Panc1 (cell line): ENCODE data around the gene SRSF2. TPM values are rescaled to one million over a fixed set of nuclear protein-coding genes. Genes with fewer than 3 reads are reported as not detected.
"Not testable (repeated sequence)": the region's sequence is repeated elsewhere in the genome, so short reads cannot be mapped to it uniquely, and the experiment has no call there.

ENCODE experiments used
- ATAC-seq: fragments of 200-7000 bp; cut with Tn5 transposase; 2 replicates; pipeline ENCODE4 v1.9.1; 2020; ENCODE audit warnings: mild to moderate bottlenecking, moderate library complexity
- BruUV-seq: library from RNA; stranded (reverse); fragments of 400-500 nt; replicated peaks from 2 replicates; lab custom pipeline; 2021; lab: Mats Ljungman, UMichigan
- CTCF ChIA-PET: fragments of 300-600 bp; sonication (Branson Sonifier 250); formaldehyde crosslinking; loops from one replicate; lab custom pipeline; 2022; ENCODE audit warnings: antibody characterized with exemption; lab: Charles Lee
- POLR2A ChIA-PET: fragments of 300-600 bp; sonication (Branson Sonifier 250); formaldehyde crosslinking; loops from one replicate; lab custom pipeline; 2022; ENCODE audit warnings: antibody characterized with exemption; lab: Charles Lee
- DNase-seq: peaks from one replicate; pipeline ENCODE4 v3.0.0-alpha.2; 2010; ENCODE audit warnings: low read depth, low spot score
- H3K27ac ChIP-seq: 2 replicates; pipeline ENCODE4 v1.5.1; 2011; ENCODE audit warnings: mild to moderate bottlenecking, low read length, inconsistent platforms
- H3K27me3 ChIP-seq: fragments of 200-500 bp; sonication (Bioruptor generic); 2 replicates; pipeline ENCODE4 v1.6.0; 2014; ENCODE audit warnings: low read length, inconsistent platforms; ENCODE audit not compliant: control insufficient read depth, insufficient read depth
- H3K36me3 ChIP-seq: fragments of 200-500 bp; sonication (Bioruptor generic); 2 replicates; pipeline ENCODE4 v1.5.1; 2014; ENCODE audit warnings: inconsistent platforms, mild to moderate bottlenecking, low read length, moderate library complexity; ENCODE audit not compliant: control insufficient read depth, insufficient read depth
- H3K4me1 ChIP-seq: 2 replicates; pipeline ENCODE4 v1.5.1; 2011; ENCODE audit warnings: inconsistent platforms, mild to moderate bottlenecking, low read length, moderate library complexity; ENCODE audit not compliant: control insufficient read depth, insufficient read depth
- H3K4me3 ChIP-seq, 2 experiments: 2 replicates each; pipeline ENCODE4 v1.5.1; 2011 to 2012; ENCODE audit warnings: low read depth in 2 of 2, low read length in 2 of 2, mild to moderate bottlenecking in 2 of 2, inconsistent platforms in 1 of 2, moderate library complexity in 1 of 2
- H3K9me3 ChIP-seq: fragments of 200-500 bp; sonication (Bioruptor generic); 2 replicates; pipeline ENCODE4 v1.5.1; 2014; ENCODE audit warnings: low read depth, mild to moderate bottlenecking, inconsistent platforms, low read length, moderate library complexity; ENCODE audit not compliant: control insufficient read depth, insufficient read depth
- POLR2AphosphoS5 ChIP-seq: IDR thresholded peaks from 2 replicates; pipeline ENCODE4 v1.6.1; 2012; ENCODE audit warnings: mild to moderate bottlenecking, low read depth, low read length, moderate library complexity
- SIN3A ChIP-seq: IDR thresholded peaks from 2 replicates; pipeline ENCODE4 v1.6.1; 2012; ENCODE audit warnings: low read depth, mild to moderate bottlenecking, low read length, moderate library complexity, borderline replicate concordance; ENCODE audit not compliant: insufficient read depth
- TCF7L2 ChIP-seq: IDR thresholded peaks from 2 replicates; pipeline ENCODE4 v1.6.1; 2011; ENCODE audit warnings: mild to moderate bottlenecking, low read depth, low read length, inconsistent platforms
- in situ Hi-C: cut with HindIII; loops from 2 replicates; pipeline ENCODE4 v1.10.0; 2016; ENCODE audit warnings: low sequenced_read_pairs, low pct_unique_long_range_greater_than_20kb
- intact Hi-C: fragments of 100-400 bp; cut with micrococcal nuclease; formaldehyde crosslinking; loops from one replicate; pipeline ENCODE4 v1.10.0; 2022; ENCODE audit not compliant: unreplicated experiment
- total RNA-seq: library from RNA; stranded (reverse); gene quantifications from one replicate; pipeline ENCODE4 v1.2.1, GENCODE V29; 2021; ENCODE audit not compliant: unreplicated experiment
- TF ChIP-seq, protein P1 (sequence below): fragments of 450-650 bp; IDR thresholded peaks from 2 replicates; pipeline ENCODE4 v1.5.1; 2017; ENCODE audit warnings: mild to moderate bottlenecking
- TF ChIP-seq, protein P2 (sequence below), 2 experiments: IDR thresholded peaks; 2 replicates each; pipeline ENCODE4 v1.6.1; 2011 to 2012; ENCODE audit warnings: low read depth in 2 of 2, control low read depth in 1 of 2, low read length in 1 of 2, mild to moderate bottlenecking in 1 of 2, moderate library complexity in 1 of 2; ENCODE audit not compliant: insufficient read depth in 1 of 2

The SRSF2 gene
- total RNA-seq, 1 experiment from 2014 or later, result 436 TPM

DNA sequence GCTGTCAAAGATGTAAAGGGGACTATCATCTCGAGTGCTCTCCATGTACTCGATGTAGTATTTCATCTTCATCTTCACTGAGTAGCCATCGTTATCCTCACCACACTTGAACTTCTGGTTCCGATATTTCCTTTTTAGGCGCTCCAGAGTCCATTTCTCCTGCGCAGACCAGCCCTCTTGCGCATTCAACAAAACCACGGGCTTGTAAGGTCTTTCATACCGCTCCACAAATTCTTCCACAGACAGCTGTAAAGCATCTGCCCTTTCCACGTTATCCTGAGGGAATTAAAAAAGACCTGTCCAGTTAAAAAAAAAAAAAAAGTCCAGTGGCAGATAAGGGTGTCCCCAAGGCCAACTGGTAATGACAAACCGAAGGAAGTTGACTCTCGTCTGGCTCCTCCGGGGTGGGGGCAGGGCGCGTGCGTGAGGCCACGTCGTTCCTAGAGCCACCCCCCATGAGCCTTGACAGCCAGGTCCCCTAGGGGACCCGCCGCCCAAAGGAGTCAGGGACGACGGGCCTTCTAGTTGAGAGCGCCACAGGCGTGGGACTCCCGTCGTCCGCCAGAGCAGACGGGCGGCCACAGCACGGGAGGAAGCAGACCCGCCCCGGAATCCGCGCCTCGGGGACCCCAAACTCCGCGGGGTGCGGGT is 11.4 kb downstream of the SRSF2 start:
- intact Hi-C loops, result no loop called here
- H3K9me3 ChIP-seq, result no peaks in the 10 kb centered on the region
- H3K27ac ChIP-seq, result peak overlapping the region; percentile 91
- peaks cover 23% of the 10 kb centered on the region for H3K36me3 ChIP-seq
- DNase-seq (no peak), ATAC-seq (peak; percentile 45)
- ChIA-PET CTCF (interaction anchor here (0.8 kb wide), 1 partner anchor 635 kb away, joined by 4 read pairs; no protein-coding TSS in a partner anchor), POLR2A (interaction anchor here (0.6 kb wide), 2 partner anchors 15 to 28 kb away, joined by 6 to 7 read pairs; partner anchors contain the start of gene MXRA7)
- H3K4me1 ChIP-seq, result peaks cover 4% of the 10 kb centered on the region; the same call in 1 of the 2 replicates
- in situ Hi-C loops, result no loop called here
- 0 out of 2 replicates have a peak, but pooled peaks have one; percentile 49 for TF ChIP-seq SIN3A
- TF ChIP-seq, protein P1, sequence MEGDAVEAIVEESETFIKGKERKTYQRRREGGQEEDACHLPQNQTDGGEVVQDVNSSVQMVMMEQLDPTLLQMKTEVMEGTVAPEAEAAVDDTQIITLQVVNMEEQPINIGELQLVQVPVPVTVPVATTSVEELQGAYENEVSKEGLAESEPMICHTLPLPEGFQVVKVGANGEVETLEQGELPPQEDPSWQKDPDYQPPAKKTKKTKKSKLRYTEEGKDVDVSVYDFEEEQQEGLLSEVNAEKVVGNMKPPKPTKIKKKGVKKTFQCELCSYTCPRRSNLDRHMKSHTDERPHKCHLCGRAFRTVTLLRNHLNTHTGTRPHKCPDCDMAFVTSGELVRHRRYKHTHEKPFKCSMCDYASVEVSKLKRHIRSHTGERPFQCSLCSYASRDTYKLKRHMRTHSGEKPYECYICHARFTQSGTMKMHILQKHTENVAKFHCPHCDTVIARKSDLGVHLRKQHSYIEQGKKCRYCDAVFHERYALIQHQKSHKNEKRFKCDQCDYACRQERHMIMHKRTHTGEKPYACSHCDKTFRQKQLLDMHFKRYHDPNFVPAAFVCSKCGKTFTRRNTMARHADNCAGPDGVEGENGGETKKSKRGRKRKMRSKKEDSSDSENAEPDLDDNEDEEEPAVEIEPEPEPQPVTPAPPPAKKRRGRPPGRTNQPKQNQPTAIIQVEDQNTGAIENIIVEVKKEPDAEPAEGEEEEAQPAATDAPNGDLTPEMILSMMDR, result no peak
- no peaks in the 10 kb centered on the region for H3K27me3 ChIP-seq
- BruUV-seq, result TSS peak; percentile 92
- peak overlapping the region; percentile 79 to 92 for H3K4me3 ChIP-seq

DNA sequence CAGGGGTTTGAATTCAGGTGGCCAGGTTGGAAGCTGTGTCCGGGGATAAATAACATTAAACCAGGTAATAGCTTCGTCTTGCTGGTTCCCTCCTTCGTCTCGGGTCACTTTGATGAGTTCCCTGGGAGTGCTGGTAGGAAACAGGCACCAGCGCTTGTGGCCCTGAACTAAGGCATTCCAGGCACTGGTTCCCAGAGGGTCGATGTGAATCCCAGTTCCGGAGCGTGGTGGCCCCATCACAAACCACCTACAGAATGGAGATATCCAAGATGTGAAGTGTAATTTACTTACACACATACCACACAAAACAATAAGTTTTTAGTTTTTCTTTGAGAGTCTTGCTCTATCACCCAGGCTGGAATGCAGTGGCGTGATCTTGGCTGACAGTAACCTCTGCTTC is 13.3 kb downstream of the SRSF2 start:
- intact Hi-C loops (no loop called here), in situ Hi-C loops (no loop called here)
- POLR2A ChIA-PET, result no interaction called here
- CTCF ChIA-PET, result no interaction called here
- ATAC-seq (no peak), DNase-seq (no peak)
- Histone ChIP-seq H3K36me3 (peaks cover 28% of the 10 kb centered on the region), H3K4me3 (no peak overlapping the region), H3K4me1 (no peaks in the 10 kb centered on the region), H3K27ac (no peak overlapping the region), H3K9me3 (no peaks in the 10 kb centered on the region), H3K27me3 (no peaks in the 10 kb centered on the region)
- no TSS peak for BruUV-seq
- TF ChIP-seq TCF7L2 (no peak), POLR2AphosphoS5 (no peak), SIN3A (no peak)
- TF ChIP-seq, protein P2, sequence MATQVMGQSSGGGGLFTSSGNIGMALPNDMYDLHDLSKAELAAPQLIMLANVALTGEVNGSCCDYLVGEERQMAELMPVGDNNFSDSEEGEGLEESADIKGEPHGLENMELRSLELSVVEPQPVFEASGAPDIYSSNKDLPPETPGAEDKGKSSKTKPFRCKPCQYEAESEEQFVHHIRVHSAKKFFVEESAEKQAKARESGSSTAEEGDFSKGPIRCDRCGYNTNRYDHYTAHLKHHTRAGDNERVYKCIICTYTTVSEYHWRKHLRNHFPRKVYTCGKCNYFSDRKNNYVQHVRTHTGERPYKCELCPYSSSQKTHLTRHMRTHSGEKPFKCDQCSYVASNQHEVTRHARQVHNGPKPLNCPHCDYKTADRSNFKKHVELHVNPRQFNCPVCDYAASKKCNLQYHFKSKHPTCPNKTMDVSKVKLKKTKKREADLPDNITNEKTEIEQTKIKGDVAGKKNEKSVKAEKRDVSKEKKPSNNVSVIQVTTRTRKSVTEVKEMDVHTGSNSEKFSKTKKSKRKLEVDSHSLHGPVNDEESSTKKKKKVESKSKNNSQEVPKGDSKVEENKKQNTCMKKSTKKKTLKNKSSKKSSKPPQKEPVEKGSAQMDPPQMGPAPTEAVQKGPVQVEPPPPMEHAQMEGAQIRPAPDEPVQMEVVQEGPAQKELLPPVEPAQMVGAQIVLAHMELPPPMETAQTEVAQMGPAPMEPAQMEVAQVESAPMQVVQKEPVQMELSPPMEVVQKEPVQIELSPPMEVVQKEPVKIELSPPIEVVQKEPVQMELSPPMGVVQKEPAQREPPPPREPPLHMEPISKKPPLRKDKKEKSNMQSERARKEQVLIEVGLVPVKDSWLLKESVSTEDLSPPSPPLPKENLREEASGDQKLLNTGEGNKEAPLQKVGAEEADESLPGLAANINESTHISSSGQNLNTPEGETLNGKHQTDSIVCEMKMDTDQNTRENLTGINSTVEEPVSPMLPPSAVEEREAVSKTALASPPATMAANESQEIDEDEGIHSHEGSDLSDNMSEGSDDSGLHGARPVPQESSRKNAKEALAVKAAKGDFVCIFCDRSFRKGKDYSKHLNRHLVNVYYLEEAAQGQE (IDR thresholded peaks at IDR 0.05; ENCODE audit: insufficient read depth in 1 of 2, low read depth in 2 of 2, low read length in 1 of 2), result no peak
- TF ChIP-seq, protein P1, result no peak

DNA sequence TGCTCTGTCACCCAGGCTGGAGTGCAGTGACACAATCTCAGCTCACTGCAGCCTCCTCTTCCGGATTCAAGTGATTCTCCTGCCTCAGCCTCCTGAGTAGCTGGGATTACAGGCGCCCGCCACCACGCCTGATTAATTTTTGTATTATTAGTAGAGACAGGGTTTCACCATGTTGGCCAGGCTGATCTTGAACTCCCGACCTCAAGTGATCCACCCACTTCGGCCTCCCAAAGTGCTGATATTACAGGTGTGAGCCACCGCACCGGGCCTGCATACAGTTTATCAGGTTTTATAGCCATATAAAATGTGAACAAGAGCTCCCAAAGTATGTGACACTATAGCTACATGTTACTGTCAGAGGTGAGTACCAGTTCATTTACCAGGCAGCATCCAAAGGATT is 14.2 kb downstream of the SRSF2 start:
- H3K27me3 ChIP-seq, BruUV-seq, H3K9me3 ChIP-seq, H3K4me3 ChIP-seq, H3K27ac ChIP-seq, CTCF ChIA-PET, DNase-seq, H3K4me1 ChIP-seq, POLR2A ChIA-PET, ATAC-seq, in situ Hi-C loops, intact Hi-C loops: not testable (repeated sequence)
- H3K36me3 ChIP-seq, result peaks cover 33% of the 10 kb centered on the region
